M059J (cell line): ENCODE data around the gene CDH1. TPM values are rescaled to one million over a fixed set of nuclear protein-coding genes. Genes with fewer than 3 reads are reported as not detected.

Experiments
- DNase-seq: peaks from one replicate; pipeline ENCODE4 v3.0.0-alpha.2; 2012; ENCODE audit warnings: low read depth
- total RNA-seq: library from RNA; depleted of rRNA; stranded (reverse); fragments of >200 nt; shearing (Covaris generic); gene quantifications from 2 replicates; pipeline ENCODE4 v1.2.3, GENCODE V29; 2014

CDH1 gene
- total RNA-seq, 1 experiment from 2014 or later: 0.05 TPM

GRCh38 chr16:68732042-68732680, 4.9 kb upstream of the CDH1 start:
- peak; percentile 78 for DNase-seq

- peak; percentile 57 for DNase-seq
These were observed 4.2 kb upstream of the CDH1 start for GRCh38 chr16:68732741-68733399.

- DNase-seq: no peak
These were observed 3.5 kb upstream of the CDH1 start for GRCh38 chr16:68733570-68733969.

- no peak for DNase-seq
These were observed 2.3 kb upstream of the CDH1 start for GRCh38 chr16:68734782-68735181.

- no peak for DNase-seq
These were observed 531 bp upstream of the CDH1 start for GRCh38 chr16:68736561-68736960.

- DNase-seq: no peak
These were observed 888 bp downstream of the CDH1 start for GRCh38 chr16:68737730-68738629.

GRCh38 chr16:68739964-68740627, 3.0 kb downstream of the CDH1 start:
- peak; percentile 42 for DNase-seq

- no peak for DNase-seq
These were observed 3.7 kb downstream of the CDH1 start for GRCh38 chr16:68740628-68741346.

- no peak for DNase-seq
These were observed 6.6 kb downstream of the CDH1 start for GRCh38 chr16:68743664-68744063.

- no peak for DNase-seq
These were observed 7.7 kb downstream of the CDH1 start for GRCh38 chr16:68744744-68745280.

GRCh38 chr16:68746951-68747350, 9.9 kb downstream of the CDH1 start:
- DNase-seq: no peak

- DNase-seq: no peak
These were observed 12.3 kb downstream of the CDH1 start for GRCh38 chr16:68749432-68749831.

- no peak for DNase-seq
These were observed 13.2 kb downstream of the CDH1 start for GRCh38 chr16:68750193-68750695.

GRCh38 chr16:68751160-68751559, 14.1 kb downstream of the CDH1 start:
- no peak for DNase-seq

GRCh38 chr16:68752602-68753001, 15.5 kb downstream of the CDH1 start:
- no peak for DNase-seq

- DNase-seq: no peak
These were observed 17.1 kb downstream of the CDH1 start for GRCh38 chr16:68754084-68754792.

GRCh38 chr16:68756239-68756915, 19.3 kb downstream of the CDH1 start:
- DNase-seq: peak; percentile 44

GRCh38 chr16:68757625-68757935, 20.5 kb downstream of the CDH1 start:
- DNase-seq: no peak

- DNase-seq: no peak
These were observed 22.0 kb downstream of the CDH1 start for GRCh38 chr16:68759062-68759461.
